ENCODE results near the gene HNF1A. TPM values are rescaled to one million over a fixed set of nuclear protein-coding genes. Genes with fewer than 3 reads are reported as not detected.

The HNF1A gene
- total and polyA plus RNA-seq, 2 of the 13 experiments (the other 11 are each of a cell fraction or from before 2014, with no cell fraction given), result 13.4 to 34.7 TPM

DNA sequence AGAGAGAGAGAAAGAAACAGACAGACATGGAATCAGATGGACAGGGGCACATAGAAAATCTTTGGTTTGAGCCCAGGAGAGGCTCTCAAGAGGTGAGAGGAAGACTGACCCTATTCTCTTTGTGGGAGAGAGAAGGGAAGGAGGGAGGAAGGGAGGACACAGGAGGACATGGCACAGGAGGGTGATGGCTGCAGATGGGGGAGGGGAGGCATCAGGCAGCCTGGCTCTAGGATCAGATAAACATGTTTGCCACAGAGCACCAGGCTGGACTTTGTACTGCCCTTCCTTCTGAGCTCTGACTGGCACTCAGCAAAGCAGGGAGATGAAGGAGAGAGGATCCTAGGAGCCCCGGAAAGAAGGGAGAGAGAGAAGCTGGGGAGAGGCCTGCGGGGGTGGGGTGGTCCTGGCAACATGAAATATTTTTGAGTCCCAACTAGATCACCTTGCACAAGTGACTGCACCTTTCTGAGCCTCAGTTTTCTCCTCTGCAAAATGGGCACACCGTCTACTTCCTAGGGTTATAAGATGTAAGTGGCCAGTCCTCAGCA lies 6.1 kb downstream of the HNF1A start (continued):
- TF ChIP-seq, protein P1, sequence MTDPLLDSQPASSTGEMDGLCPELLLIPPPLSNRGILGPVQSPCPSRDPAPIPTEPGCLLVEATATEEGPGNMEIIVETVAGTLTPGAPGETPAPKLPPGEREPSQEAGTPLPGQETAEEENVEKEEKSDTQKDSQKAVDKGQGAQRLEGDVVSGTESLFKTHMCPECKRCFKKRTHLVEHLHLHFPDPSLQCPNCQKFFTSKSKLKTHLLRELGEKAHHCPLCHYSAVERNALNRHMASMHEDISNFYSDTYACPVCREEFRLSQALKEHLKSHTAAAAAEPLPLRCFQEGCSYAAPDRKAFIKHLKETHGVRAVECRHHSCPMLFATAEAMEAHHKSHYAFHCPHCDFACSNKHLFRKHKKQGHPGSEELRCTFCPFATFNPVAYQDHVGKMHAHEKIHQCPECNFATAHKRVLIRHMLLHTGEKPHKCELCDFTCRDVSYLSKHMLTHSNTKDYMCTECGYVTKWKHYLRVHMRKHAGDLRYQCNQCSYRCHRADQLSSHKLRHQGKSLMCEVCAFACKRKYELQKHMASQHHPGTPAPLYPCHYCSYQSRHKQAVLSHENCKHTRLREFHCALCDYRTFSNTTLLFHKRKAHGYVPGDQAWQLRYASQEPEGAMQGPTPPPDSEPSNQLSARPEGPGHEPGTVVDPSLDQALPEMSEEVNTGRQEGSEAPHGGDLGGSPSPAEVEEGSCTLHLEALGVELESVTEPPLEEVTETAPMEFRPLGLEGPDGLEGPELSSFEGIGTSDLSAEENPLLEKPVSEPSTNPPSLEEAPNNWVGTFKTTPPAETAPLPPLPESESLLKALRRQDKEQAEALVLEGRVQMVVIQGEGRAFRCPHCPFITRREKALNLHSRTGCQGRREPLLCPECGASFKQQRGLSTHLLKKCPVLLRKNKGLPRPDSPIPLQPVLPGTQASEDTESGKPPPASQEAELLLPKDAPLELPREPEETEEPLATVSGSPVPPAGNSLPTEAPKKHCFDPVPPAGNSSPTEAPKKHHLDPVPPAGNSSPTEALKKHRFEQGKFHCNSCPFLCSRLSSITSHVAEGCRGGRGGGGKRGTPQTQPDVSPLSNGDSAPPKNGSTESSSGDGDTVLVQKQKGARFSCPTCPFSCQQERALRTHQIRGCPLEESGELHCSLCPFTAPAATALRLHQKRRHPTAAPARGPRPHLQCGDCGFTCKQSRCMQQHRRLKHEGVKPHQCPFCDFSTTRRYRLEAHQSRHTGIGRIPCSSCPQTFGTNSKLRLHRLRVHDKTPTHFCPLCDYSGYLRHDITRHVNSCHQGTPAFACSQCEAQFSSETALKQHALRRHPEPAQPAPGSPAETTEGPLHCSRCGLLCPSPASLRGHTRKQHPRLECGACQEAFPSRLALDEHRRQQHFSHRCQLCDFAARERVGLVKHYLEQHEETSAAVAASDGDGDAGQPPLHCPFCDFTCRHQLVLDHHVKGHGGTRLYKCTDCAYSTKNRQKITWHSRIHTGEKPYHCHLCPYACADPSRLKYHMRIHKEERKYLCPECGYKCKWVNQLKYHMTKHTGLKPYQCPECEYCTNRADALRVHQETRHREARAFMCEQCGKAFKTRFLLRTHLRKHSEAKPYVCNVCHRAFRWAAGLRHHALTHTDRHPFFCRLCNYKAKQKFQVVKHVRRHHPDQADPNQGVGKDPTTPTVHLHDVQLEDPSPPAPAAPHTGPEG (CRISPR knock-in tag; IDR thresholded peaks at IDR 0.05), result no peak
- TF ChIP-seq KDM5A (IDR thresholded peaks at IDR 0.05; ENCODE audit: borderline replicate concordance, low read length), result no peak
- no peak for TF ChIP-seq FOXJ3 (CRISPR knock-in tag; IDR thresholded peaks at IDR 0.05; ENCODE audit: borderline replicate concordance)
- no peak for TF ChIP-seq KLF9 (CRISPR knock-in tag; IDR thresholded peaks at IDR 0.05; ENCODE audit: low read depth)
- no peak for TF ChIP-seq SKI (IDR thresholded peaks at IDR 0.05; ENCODE audit: partially characterized antibody)
- TF ChIP-seq ZNF263 (CRISPR knock-in tag; IDR thresholded peaks at IDR 0.05), result peak; percentile 89
- TF ChIP-seq ZNF430 (CRISPR knock-in tag; IDR thresholded peaks at IDR 0.05), result no peak
- TF ChIP-seq PHF5A (CRISPR knock-in tag; IDR thresholded peaks at IDR 0.05; ENCODE audit: low read depth, unreplicated experiment), result no peak
- TF ChIP-seq DNMT1 (CRISPR knock-in tag; IDR thresholded peaks at IDR 0.05), result no peak
- TF ChIP-seq ZNF816 (CRISPR knock-in tag; IDR thresholded peaks at IDR 0.05; ENCODE audit: borderline replicate concordance), result no peak
- TF ChIP-seq PHF8 (CRISPR knock-in tag; IDR thresholded peaks at IDR 0.05), result 0 out of 2 replicates have a peak, but pooled peaks have one; percentile 17
- TF ChIP-seq CC2D1A (CRISPR knock-in tag; IDR thresholded peaks at IDR 0.05), result no peak
- TF ChIP-seq, protein P2, sequence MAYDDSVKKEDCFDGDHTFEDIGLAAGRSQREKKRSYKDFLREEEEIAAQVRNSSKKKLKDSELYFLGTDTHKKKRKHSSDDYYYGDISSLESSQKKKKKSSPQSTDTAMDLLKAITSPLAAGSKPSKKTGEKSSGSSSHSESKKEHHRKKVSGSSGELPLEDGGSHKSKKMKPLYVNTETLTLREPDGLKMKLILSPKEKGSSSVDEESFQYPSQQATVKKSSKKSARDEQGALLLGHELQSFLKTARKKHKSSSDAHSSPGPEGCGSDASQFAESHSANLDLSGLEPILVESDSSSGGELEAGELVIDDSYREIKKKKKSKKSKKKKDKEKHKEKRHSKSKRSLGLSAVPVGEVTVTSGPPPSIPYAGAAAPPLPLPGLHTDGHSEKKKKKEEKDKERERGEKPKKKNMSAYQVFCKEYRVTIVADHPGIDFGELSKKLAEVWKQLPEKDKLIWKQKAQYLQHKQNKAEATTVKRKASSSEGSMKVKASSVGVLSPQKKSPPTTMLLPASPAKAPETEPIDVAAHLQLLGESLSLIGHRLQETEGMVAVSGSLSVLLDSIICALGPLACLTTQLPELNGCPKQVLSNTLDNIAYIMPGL (CRISPR knock-in tag; IDR thresholded peaks at IDR 0.05; ENCODE audit: borderline replicate concordance in 1 of 2, low read depth in 1 of 2), result peak in 1 of 2 experiments; percentile 42; a peak in 1 of 4 replicates
- TF ChIP-seq, protein P3, sequence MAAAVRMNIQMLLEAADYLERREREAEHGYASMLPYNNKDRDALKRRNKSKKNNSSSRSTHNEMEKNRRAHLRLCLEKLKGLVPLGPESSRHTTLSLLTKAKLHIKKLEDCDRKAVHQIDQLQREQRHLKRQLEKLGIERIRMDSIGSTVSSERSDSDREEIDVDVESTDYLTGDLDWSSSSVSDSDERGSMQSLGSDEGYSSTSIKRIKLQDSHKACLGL (CRISPR knock-in tag; IDR thresholded peaks at IDR 0.05), result no peak
- no peak for TF ChIP-seq TCF7 (IDR thresholded peaks at IDR 0.05; ENCODE audit: low read depth)
- TF ChIP-seq, protein P4, sequence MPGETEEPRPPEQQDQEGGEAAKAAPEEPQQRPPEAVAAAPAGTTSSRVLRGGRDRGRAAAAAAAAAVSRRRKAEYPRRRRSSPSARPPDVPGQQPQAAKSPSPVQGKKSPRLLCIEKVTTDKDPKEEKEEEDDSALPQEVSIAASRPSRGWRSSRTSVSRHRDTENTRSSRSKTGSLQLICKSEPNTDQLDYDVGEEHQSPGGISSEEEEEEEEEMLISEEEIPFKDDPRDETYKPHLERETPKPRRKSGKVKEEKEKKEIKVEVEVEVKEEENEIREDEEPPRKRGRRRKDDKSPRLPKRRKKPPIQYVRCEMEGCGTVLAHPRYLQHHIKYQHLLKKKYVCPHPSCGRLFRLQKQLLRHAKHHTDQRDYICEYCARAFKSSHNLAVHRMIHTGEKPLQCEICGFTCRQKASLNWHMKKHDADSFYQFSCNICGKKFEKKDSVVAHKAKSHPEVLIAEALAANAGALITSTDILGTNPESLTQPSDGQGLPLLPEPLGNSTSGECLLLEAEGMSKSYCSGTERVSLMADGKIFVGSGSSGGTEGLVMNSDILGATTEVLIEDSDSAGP (CRISPR knock-in tag; IDR thresholded peaks at IDR 0.05; ENCODE audit: borderline replicate concordance), result peak; percentile 20; the same call in 1 of the 2 replicates
- no peak for TF ChIP-seq IRX3 (CRISPR knock-in tag; IDR thresholded peaks at IDR 0.05; ENCODE audit: borderline replicate concordance, low read depth)
- TF ChIP-seq, protein P5, sequence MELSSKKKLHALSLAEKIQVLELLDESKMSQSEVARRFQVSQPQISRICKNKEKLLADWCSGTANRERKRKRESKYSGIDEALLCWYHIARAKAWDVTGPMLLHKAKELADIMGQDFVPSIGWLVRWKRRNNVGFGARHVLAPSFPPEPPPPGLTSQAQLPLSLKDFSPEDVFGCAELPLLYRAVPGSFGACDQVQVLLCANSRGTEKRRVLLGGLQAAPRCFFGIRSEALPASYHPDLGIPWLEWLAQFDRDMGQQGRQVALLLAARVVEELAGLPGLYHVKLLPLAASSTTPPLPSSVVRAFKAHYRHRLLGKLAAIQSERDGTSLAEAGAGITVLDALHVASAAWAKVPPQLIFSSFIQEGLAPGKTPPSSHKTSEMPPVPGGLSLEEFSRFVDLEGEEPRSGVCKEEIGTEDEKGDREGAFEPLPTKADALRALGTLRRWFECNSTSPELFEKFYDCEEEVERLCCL (CRISPR knock-in tag; IDR thresholded peaks at IDR 0.05; ENCODE audit: borderline replicate concordance), result no peak

Data from HepG2 (cell line).